ENCODE measurements around the gene UCK2. TPM values are rescaled to one million over a fixed set of nuclear protein-coding genes. Genes with fewer than 3 reads are reported as not detected.

Gene UCK2
- total RNA-seq, 1 experiment from 2014 or later = 77.9 TPM

- Histone ChIP-seq H3K14ac (ENCODE audit: insufficient read depth, low read length) (no peak overlapping the region; the same call in 1 of the 2 replicates), H3K56ac (ENCODE audit: insufficient read length, low read depth, low read length) (no peak overlapping the region), H3K9ac (ENCODE audit: extremely low read depth, insufficient read length, low read length) (no peak overlapping the region), H3K9me3 (ENCODE audit: control insufficient read depth, low read depth, low read length) (no peaks in the 10 kb centered on the region), H2BK12ac (ENCODE audit: insufficient read length, low read depth, low read length) (no peak overlapping the region), H3K27ac (ENCODE audit: insufficient read length, low read depth, low read length) (no peak overlapping the region), H3K79me1 (ENCODE audit: insufficient read depth, low read depth, low read length, poor library complexity, severe bottlenecking) (no peaks in the 10 kb centered on the region), H4K20me1 (ENCODE audit: control insufficient read depth, insufficient read depth, insufficient read length) (no peaks in the 10 kb centered on the region), H3K23me2 (ENCODE audit: insufficient read length, low read depth, low read length, poor library complexity, severe bottlenecking) (no peaks in the 10 kb centered on the region), H2BK5ac (ENCODE audit: insufficient read length, low read length) (no peak overlapping the region), H3K4me2 (ENCODE audit: insufficient read depth, insufficient read length, low read length) (no peak overlapping the region), H3K23ac (ENCODE audit: insufficient read length, low read depth, low read length) (no peak overlapping the region), H2BK15ac (ENCODE audit: low read depth, low read length) (no peak overlapping the region), H2AFZ (ENCODE audit: low read length) (no peak overlapping the region), H4K5ac (ENCODE audit: insufficient read length, low read depth, low read length) (no peak overlapping the region), H3K4me1 (ENCODE audit: insufficient read depth, low read length) (peaks cover 3% of the 10 kb centered on the region; the same call in 1 of the 2 replicates), H3K27me3 (ENCODE audit: insufficient read depth, low read length) (no peaks in the 10 kb centered on the region), H3K4ac (ENCODE audit: low read depth, low read length) (no peak overlapping the region), H2BK120ac (ENCODE audit: low read depth, low read length, poor library complexity, severe bottlenecking) (no peak overlapping the region), H2AK5ac (ENCODE audit: insufficient read length, low read length) (no peak overlapping the region), H3T11ph (ENCODE audit: low read length) (no peak overlapping the region), H2BK20ac (ENCODE audit: low read depth, low read length, poor library complexity, severe bottlenecking) (no peak overlapping the region), H3K79me2 (ENCODE audit: insufficient read depth, low read length) (no peaks in the 10 kb centered on the region), H4K91ac (ENCODE audit: insufficient read length, low read depth, low read length) (no peak overlapping the region), H3K18ac (ENCODE audit: insufficient read length, low read depth, low read length) (no peak overlapping the region), H4K8ac (replicated peaks; ENCODE audit: insufficient read length, low read depth, low read length) (no peak overlapping the region)
- peak; percentile 41 for DNase-seq
- TF ChIP-seq CTCF (conservative IDR thresholded peaks at IDR 0.05) = no peak; the same call in 2 of the 3 replicates
- H3K27me3 Mint-ChIP-seq (ENCODE audit: low read depth) = peaks cover 9% of the 10 kb centered on the region
- H3K36me3 Mint-ChIP-seq (ENCODE audit: insufficient read depth in 1 of 3, low read depth in 3 of 3) = no peaks in the 10 kb centered on the region
- no CpG with 5 or more reads among the region's 9 CpGs for WGBS (ENCODE audit: extremely low coverage, insufficient read length, low lambda C conversion rate)
- H3K27ac Mint-ChIP-seq = no peak overlapping the region; a peak in 1 of 7 replicates
- H3K9me3 Mint-ChIP-seq = no peaks in the 10 kb centered on the region
- H3K4me1 Mint-ChIP-seq = peaks cover 17% of the 10 kb centered on the region in 2 experiments
- peak overlapping the region in 1 of 2 experiments; percentile 43; a peak in 3 of 5 replicates for H3K4me3 Mint-ChIP-seq
These were observed 106.2 kb downstream of the UCK2 start for GRCh38 chr1:165933446-165934170.
